Endothelial cell of umbilical vein (primary cell): Measurements from ENCODE around the gene MTARC1. TPM values are rescaled to one million over a fixed set of nuclear protein-coding genes. Genes with fewer than 3 reads are reported as not detected.

ENCODE experiments used
- BruUV-seq: library from RNA; stranded (reverse); fragments of 400-500 nt; replicated peaks from 2 replicates; lab custom pipeline; 2021; lab: Mats Ljungman, UMichigan
- CTCF ChIA-PET: fragments of 300-600, 350-600 bp; sonication (Branson Sonifier 250); formaldehyde crosslinking; loops from one replicate; lab custom pipeline; 2021; ENCODE audit warnings: antibody characterized with exemption, inconsistent platforms; lab: Charles Lee
- POLR2A ChIA-PET: fragments of 300-600, 350-600 bp; sonication (Branson Sonifier 250); formaldehyde crosslinking; loops from one replicate; lab custom pipeline; 2021; ENCODE audit warnings: antibody characterized with exemption, inconsistent platforms; lab: Charles Lee
- DNase-seq: peaks from one replicate; pipeline ENCODE4 v3.0.0-alpha.2; 2011; ENCODE audit warnings: low read depth, low spot score
- FAIRE-seq: peaks from 2 replicates; lab custom pipeline; 2011; peaks lifted over from hg19 to GRCh38; lab: Jason Lieb, UNC
- H2AFZ ChIP-seq: 2 replicates; pipeline ENCODE4 v1.6.0; 2012; ENCODE audit warnings: low read depth, low read length, control low read depth, inconsistent platforms
- H3K27ac ChIP-seq: 2 replicates; pipeline ENCODE4 v1.5.1; 2011; ENCODE audit warnings: low read depth, mild to moderate bottlenecking, control low read depth, low read length, moderate library complexity; ENCODE audit not compliant: insufficient read depth
- H3K27me3 ChIP-seq, 2 experiments: 2 replicates each; pipeline versions ENCODE4 v1.6.0 to v1.6.1; 2011; ENCODE audit warnings: low read length in 2 of 2, mixed read lengths in 1 of 2; ENCODE audit not compliant: control insufficient read depth in 2 of 2, insufficient read depth in 2 of 2
- H3K36me3 ChIP-seq, 2 experiments: 2 replicates in 1 of 2; 3 replicates in 1 of 2; pipeline ENCODE4 v1.5.1; 2011; ENCODE audit warnings: low read length in 2 of 2, mild to moderate bottlenecking in 1 of 2, moderate library complexity in 1 of 2; ENCODE audit not compliant: control insufficient read depth in 2 of 2, insufficient read depth in 2 of 2; ENCODE audit errors: extremely low read depth in 1 of 2
- H3K4me1 ChIP-seq: 3 replicates; pipeline ENCODE4 v1.5.1; 2011; ENCODE audit warnings: mild to moderate bottlenecking, low read length; ENCODE audit not compliant: control insufficient read depth, insufficient read depth; ENCODE audit errors: extremely low read depth
- H3K4me2 ChIP-seq: 2 replicates; pipeline ENCODE4 v1.6.1; 2011; ENCODE audit warnings: low read length, control low read depth, mixed read lengths; ENCODE audit not compliant: insufficient read depth
- H3K4me3 ChIP-seq, 3 experiments: fragments of 200-600 bp in 1 of 3; sonication (generic), shearing (Covaris generic) in 1 of 3; replicated peaks in 1 of 3; 2 replicates each; pipeline ENCODE4 v1.5.1; 2011 to 2016; ENCODE audit warnings: control low read depth in 3 of 3, low read length in 3 of 3, mild to moderate bottlenecking in 2 of 3, inconsistent platforms in 1 of 3, low read depth in 1 of 3, moderate library complexity in 1 of 3; ENCODE audit not compliant: insufficient read depth in 1 of 3
- H3K79me2 ChIP-seq: 2 replicates; pipeline ENCODE4 v1.6.0; 2012; ENCODE audit warnings: low read length, inconsistent platforms; ENCODE audit not compliant: control insufficient read depth, insufficient read depth
- H3K9ac ChIP-seq: replicated peaks from 2 replicates; pipeline ENCODE3; 2011; ENCODE audit warnings: low read length, control low read depth; ENCODE audit not compliant: insufficient read depth; ENCODE audit errors: extremely low read depth
- H3K9me1 ChIP-seq: replicated peaks from 3 replicates; pipeline ENCODE4 v1.6.0; 2011; ENCODE audit warnings: mild to moderate bottlenecking, low read length; ENCODE audit not compliant: control insufficient read depth, insufficient read depth; ENCODE audit errors: extremely low read depth
- H3K9me3 ChIP-seq: replicated peaks from 2 replicates; pipeline ENCODE4 v1.5.1; 2012; ENCODE audit warnings: low read length, inconsistent platforms; ENCODE audit not compliant: control insufficient read depth, insufficient read depth
- H4K20me1 ChIP-seq: replicated peaks from 2 replicates; pipeline ENCODE3; 2011; ENCODE audit warnings: mild to moderate bottlenecking, low read length; ENCODE audit not compliant: control insufficient read depth, insufficient read depth; ENCODE audit errors: extremely low read depth
- EZH2 ChIP-seq: IDR thresholded peaks from 2 replicates; pipeline ENCODE4 v1.6.1; 2012; ENCODE audit warnings: borderline replicate concordance, low read depth, mild to moderate bottlenecking, moderate library complexity, low read length, inconsistent platforms; ENCODE audit not compliant: severe bottlenecking
- FOS ChIP-seq: IDR thresholded peaks from 2 replicates; pipeline ENCODE4 v1.6.1; 2011; ENCODE audit warnings: mild to moderate bottlenecking, low read length, moderate library complexity, borderline replicate concordance; ENCODE audit not compliant: insufficient read depth
- GATA2 ChIP-seq: IDR thresholded peaks from 2 replicates; pipeline ENCODE4 v1.7.0; 2011; ENCODE audit warnings: low read depth, mild to moderate bottlenecking, moderate library complexity, mixed read lengths, low read length; ENCODE audit not compliant: insufficient read length, insufficient read depth
- JUN ChIP-seq: IDR thresholded peaks from 2 replicates; pipeline ENCODE4 v1.6.1; 2011; ENCODE audit warnings: borderline replicate concordance, low read depth; ENCODE audit not compliant: insufficient read length, insufficient read depth
- MYC ChIP-seq: IDR thresholded peaks from one replicate; pipeline ENCODE4 v1.6.1; 2011; ENCODE audit warnings: mild to moderate bottlenecking, low read depth, low read length
- POLR2A ChIP-seq: IDR thresholded peaks from 2 replicates; pipeline ENCODE4 v1.6.1; 2012; ENCODE audit warnings: low read depth, mild to moderate bottlenecking, control low read depth, low read length
- POLR2AphosphoS5 ChIP-seq: IDR thresholded peaks from 2 replicates; pipeline ENCODE4 v1.6.1; 2012; ENCODE audit warnings: low read depth, mild to moderate bottlenecking, control low read depth, low read length, moderate library complexity; ENCODE audit not compliant: insufficient read depth
- dilution Hi-C: fragments of 300-500 bp; cut with MboI; formaldehyde crosslinking; loops from one replicate; pipeline ENCODE4 v1.15.0; 2019; ENCODE audit warnings: low sequenced_read_pairs; ENCODE audit not compliant: extremely low pct_ligation_motif_present
- intact Hi-C: fragments of 100-400 bp; cut with micrococcal nuclease; formaldehyde crosslinking; loops from one replicate; pipeline ENCODE4 v1.10.0; 2022
- polyA plus RNA-seq, 4 experiments: library from polyadenylated mRNA; depleted of rRNA in 3 of 4; stranded (reverse) in 3 of 4; unstranded in 1 of 4; fragments of >200 nt; gene quantifications; 2 replicates each; pipeline versions ENCODE4 v1.2.1 to v1.2.3, GENCODE V29; 2011 to 2012; ENCODE audit warnings: missing spikeins in 1 of 4
- total RNA-seq: library from RNA; stranded (reverse); gene quantifications from 2 replicates; pipeline ENCODE4 v1.2.3, GENCODE V29; 2021
- TF ChIP-seq, protein P1 (sequence below): IDR thresholded peaks from 2 replicates; pipeline ENCODE4 v1.6.1; 2011; ENCODE audit not compliant: insufficient read depth, insufficient read length
- TF ChIP-seq, protein P2 (sequence below), 2 donors: IDR thresholded peaks; 1 replicate in 1 of 2; 2 replicates in 1 of 2; pipeline ENCODE4 v1.5.1; 2011; ENCODE audit warnings: low read length in 2 of 2, mild to moderate bottlenecking in 2 of 2, moderate library complexity in 2 of 2, control low read depth in 1 of 2, inconsistent platforms in 1 of 2, low read depth in 1 of 2; ENCODE audit not compliant: insufficient read depth in 1 of 2; ENCODE audit errors: extremely low read depth in 1 of 2

Gene MTARC1
- total and polyA plus RNA-seq, 2 donors (not counting 3 experiments of a cell fraction or from before 2014, with no cell fraction given), result 0.43 to 3.5 TPM

DNA sequence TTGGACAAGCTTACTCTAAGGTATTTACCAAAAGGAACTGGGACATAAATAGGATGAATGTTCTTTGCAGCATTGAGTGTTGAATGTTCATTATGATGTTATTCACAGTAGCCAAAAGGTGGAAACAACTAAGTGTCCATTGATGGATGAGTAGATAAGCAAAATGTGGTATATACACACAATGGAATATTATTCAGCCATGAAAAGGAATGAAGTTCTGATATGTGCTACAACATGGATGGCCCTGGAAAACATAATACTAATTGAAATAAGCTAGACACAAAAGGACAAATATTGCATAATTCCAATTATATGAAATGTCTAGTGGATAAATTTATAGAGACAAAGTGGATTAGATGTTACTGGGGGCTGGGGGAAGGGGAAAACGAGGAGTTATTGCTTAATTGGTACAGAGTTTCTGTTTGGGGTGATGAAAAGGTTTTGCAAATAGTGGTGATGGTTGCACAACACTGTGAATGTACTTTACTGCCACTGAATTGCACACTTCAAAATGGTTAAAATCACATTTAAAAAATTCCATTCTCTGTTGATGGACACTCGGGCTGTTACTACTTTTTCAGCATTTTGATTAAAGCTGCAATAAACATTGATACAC is 2.9 kb downstream of the MTARC1 start:
- Histone ChIP-seq H3K79me2 (no peaks in the 10 kb centered on the region), H2AFZ (no peak overlapping the region), H3K4me3 (no peak overlapping the region), H3K4me1 (peaks cover 12% of the 10 kb centered on the region), H3K9me1 (no peaks in the 10 kb centered on the region), H3K36me3 (no peaks in the 10 kb centered on the region), H3K9me3 (no peaks in the 10 kb centered on the region), H3K4me2 (no peak overlapping the region), H3K27ac (no peak overlapping the region), H3K9ac (no peak overlapping the region), H3K27me3 (no peaks in the 10 kb centered on the region), H4K20me1 (no peaks in the 10 kb centered on the region)
- DNase-seq (no peak), FAIRE-seq (no peak)
- ChIA-PET CTCF (interaction anchor here (0.9 to 7.3 kb wide), 5 partner anchors 10 to 509 kb away, joined by 3 to 66 read pairs (median 5); no protein-coding TSS in a partner anchor), POLR2A (no interaction called here)
- TF ChIP-seq JUN (no peak), FOS (no peak), POLR2AphosphoS5 (no peak), MYC (no peak), GATA2 (no peak), POLR2A (no peak), EZH2 (no peak)
- TF ChIP-seq, protein P1, sequence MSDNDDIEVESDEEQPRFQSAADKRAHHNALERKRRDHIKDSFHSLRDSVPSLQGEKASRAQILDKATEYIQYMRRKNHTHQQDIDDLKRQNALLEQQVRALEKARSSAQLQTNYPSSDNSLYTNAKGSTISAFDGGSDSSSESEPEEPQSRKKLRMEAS, result no peak
- TF ChIP-seq, protein P2, sequence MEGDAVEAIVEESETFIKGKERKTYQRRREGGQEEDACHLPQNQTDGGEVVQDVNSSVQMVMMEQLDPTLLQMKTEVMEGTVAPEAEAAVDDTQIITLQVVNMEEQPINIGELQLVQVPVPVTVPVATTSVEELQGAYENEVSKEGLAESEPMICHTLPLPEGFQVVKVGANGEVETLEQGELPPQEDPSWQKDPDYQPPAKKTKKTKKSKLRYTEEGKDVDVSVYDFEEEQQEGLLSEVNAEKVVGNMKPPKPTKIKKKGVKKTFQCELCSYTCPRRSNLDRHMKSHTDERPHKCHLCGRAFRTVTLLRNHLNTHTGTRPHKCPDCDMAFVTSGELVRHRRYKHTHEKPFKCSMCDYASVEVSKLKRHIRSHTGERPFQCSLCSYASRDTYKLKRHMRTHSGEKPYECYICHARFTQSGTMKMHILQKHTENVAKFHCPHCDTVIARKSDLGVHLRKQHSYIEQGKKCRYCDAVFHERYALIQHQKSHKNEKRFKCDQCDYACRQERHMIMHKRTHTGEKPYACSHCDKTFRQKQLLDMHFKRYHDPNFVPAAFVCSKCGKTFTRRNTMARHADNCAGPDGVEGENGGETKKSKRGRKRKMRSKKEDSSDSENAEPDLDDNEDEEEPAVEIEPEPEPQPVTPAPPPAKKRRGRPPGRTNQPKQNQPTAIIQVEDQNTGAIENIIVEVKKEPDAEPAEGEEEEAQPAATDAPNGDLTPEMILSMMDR (IDR thresholded peaks at IDR 0.05; ENCODE audit: extremely low read depth in 1 of 2, insufficient read depth in 1 of 2, low read depth in 1 of 2, low read length in 2 of 2), result no peak
- intact Hi-C loops, result no loop called here
- no TSS peak for BruUV-seq
- dilution Hi-C loops, result no loop called here
